HFFc6 (cell line): ENCODE results near the gene TP73. TPM values are rescaled to one million over a fixed set of nuclear protein-coding genes. Genes with fewer than 3 reads are reported as not detected.

Source experiments
- DNase-seq: peaks from one replicate; pipeline ENCODE4 v3.0.0-alpha.2; 2018
- H3K27ac Mint-ChIP-seq: 2 replicates; pipeline ENCODE4 v1.8.0; 2020; ENCODE audit warnings: mild to moderate bottlenecking, mixed read lengths
- H3K27me3 Mint-ChIP-seq: 2 replicates; pipeline ENCODE4 v1.8.0; 2021; ENCODE audit warnings: mild to moderate bottlenecking, moderate library complexity, mixed read lengths; ENCODE audit not compliant: insufficient read depth
- H3K36me3 Mint-ChIP-seq: 2 replicates; pipeline ENCODE4 v1.8.0; 2021; ENCODE audit warnings: low read depth, mixed read lengths
- H3K4me1 Mint-ChIP-seq: 2 replicates; pipeline ENCODE4 v1.8.0; 2020; ENCODE audit warnings: low read depth, mixed read lengths
- H3K4me3 Mint-ChIP-seq: 2 replicates; pipeline ENCODE4 v1.8.0; 2020; ENCODE audit warnings: mild to moderate bottlenecking, moderate library complexity, mixed read lengths
- H3K9me3 Mint-ChIP-seq: 2 replicates; pipeline ENCODE4 v1.8.0; 2020; ENCODE audit warnings: mild to moderate bottlenecking, mixed read lengths
- total RNA-seq, 6 experiments: library from RNA; stranded (reverse); fragmentation: NEBNext Ultra II Directional; extraction: Animal tissue kit (Norgen Biotek cat#: 25700); gene quantifications; 2 replicates in 1 of 6; 3 replicates in 5 of 6; pipeline ENCODE4 v1.2.3, GENCODE V29; 2021
- TF ChIP-seq, protein P1 (sequence below): fragments of 200-600 bp; sonication (generic); IDR thresholded peaks from 2 replicates; pipeline ENCODE4 v1.5.0; 2021; ENCODE audit warnings: antibody characterized with exemption, mild to moderate bottlenecking

The TP73 gene
- total RNA-seq, 6 experiments from 2014 or later = not detected

DNA sequence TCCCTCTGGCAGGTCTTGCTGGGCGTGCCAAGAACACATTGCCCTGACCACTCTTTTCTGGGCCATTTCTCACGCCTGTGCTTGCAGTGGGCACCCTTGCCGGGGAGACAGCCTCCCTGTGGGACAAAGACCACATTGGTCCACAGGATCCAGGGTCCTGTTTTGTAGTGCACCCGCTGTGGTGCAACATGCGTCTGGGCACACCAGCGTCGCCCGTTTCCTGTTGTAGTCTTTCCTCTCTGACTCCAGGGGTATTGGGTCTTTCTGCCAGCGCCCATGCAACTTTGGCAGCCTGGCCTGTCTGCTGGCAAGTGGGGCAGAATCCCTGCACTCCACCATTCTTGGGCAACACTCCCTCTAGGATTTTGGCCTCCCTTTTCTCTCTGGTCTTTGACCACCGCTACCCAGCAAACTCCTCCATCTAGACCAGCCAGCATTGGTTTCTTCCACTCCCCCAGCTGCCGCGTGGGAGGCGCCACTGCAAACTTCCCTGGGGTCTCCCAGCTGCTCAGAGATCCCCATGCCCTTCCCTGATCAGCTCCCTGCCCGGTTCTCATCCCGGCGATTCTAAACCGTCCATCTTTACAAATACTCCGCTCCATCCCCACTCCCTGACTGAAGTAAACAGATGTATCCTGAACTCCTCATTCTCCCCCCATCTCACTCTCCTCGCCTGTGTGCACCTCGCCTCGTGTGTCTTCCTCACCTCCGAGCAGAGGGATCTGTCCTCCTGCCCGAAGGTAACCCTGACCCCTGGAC, 28.7 kb upstream of the TP73 start:
- Mint-ChIP-seq H3K36me3 (peaks cover 4% of the 10 kb centered on the region; the same call in 1 of the 2 replicates), H3K4me1 (peaks cover 38% of the 10 kb centered on the region), H3K27me3 (peaks cover 2% of the 10 kb centered on the region; the same call in 1 of the 2 replicates), H3K27ac (peak overlapping the region; percentile 82), H3K9me3 (no peaks in the 10 kb centered on the region), H3K4me3 (peak overlapping the region; percentile 91)
- TF ChIP-seq, protein P1, sequence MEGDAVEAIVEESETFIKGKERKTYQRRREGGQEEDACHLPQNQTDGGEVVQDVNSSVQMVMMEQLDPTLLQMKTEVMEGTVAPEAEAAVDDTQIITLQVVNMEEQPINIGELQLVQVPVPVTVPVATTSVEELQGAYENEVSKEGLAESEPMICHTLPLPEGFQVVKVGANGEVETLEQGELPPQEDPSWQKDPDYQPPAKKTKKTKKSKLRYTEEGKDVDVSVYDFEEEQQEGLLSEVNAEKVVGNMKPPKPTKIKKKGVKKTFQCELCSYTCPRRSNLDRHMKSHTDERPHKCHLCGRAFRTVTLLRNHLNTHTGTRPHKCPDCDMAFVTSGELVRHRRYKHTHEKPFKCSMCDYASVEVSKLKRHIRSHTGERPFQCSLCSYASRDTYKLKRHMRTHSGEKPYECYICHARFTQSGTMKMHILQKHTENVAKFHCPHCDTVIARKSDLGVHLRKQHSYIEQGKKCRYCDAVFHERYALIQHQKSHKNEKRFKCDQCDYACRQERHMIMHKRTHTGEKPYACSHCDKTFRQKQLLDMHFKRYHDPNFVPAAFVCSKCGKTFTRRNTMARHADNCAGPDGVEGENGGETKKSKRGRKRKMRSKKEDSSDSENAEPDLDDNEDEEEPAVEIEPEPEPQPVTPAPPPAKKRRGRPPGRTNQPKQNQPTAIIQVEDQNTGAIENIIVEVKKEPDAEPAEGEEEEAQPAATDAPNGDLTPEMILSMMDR = no peak
- DNase-seq = no peak

DNA sequence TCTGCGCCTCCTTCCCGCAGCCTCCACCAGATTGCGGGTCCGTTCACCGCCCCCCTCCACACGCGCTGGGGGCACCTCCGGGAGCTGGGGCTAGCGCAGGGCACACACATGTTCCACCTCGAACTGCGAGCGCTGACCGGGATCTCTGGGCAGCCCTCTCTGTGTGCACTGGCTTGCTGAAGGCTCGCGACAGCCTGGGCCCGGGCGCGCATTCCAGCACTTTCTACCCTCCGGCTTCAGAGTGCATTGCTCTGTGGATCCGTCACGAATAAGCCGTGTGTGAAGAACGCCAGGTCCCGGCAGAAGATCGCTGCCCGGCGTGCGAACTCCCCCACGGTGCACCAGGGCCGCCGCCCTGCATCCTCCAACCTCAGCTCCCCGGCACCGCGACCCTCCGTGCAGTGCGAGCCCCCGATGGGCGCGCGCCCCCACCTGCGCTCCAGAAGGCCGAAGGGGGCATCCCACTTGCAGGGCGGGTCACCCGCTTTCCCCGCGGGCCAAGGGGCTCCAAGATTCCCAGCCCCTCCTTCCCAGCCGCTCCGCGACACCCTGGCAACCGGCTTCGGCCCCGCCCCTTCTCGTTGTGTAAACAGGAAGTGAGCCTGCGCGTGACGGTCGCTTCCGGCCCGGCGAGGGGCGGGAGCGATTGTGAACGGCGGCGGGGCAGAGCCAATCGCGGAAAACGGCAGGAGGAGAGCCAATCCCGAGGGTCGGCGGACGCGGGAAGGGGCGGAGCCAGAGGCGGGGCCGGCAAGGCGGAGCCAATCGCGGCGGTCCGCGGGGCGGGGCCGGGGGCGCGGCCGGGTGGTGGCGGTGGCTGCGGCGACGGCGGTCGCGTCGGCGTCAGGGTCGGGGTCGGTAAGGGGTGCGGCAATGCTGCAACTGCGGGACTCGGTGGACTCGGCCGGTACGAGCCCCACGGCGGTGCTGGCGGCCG, 27.8 kb upstream of the TP73 start, which contains the start of gene TPRG1L:
TPRG1L (plus strand) TSS at position 816 of the 937 bp plus-strand sequence; CDS start at position 874, 58 bp downstream.
- peaks cover 30% of the 10 kb centered on the region for H3K4me1 Mint-ChIP-seq
- H3K36me3 Mint-ChIP-seq = peaks cover 4% of the 10 kb centered on the region; the same call in 1 of the 2 replicates
- peaks cover 2% of the 10 kb centered on the region; the same call in 1 of the 2 replicates for H3K27me3 Mint-ChIP-seq
- peak within 1 kb of the TSS; percentile 82 for H3K27ac Mint-ChIP-seq
- H3K9me3 Mint-ChIP-seq = no peaks in the 10 kb centered on the region
- peak within 1 kb of the TSS; percentile 91 for H3K4me3 Mint-ChIP-seq
- peak; percentile 94 for DNase-seq
- TF ChIP-seq, protein P1 = no peak

DNA sequence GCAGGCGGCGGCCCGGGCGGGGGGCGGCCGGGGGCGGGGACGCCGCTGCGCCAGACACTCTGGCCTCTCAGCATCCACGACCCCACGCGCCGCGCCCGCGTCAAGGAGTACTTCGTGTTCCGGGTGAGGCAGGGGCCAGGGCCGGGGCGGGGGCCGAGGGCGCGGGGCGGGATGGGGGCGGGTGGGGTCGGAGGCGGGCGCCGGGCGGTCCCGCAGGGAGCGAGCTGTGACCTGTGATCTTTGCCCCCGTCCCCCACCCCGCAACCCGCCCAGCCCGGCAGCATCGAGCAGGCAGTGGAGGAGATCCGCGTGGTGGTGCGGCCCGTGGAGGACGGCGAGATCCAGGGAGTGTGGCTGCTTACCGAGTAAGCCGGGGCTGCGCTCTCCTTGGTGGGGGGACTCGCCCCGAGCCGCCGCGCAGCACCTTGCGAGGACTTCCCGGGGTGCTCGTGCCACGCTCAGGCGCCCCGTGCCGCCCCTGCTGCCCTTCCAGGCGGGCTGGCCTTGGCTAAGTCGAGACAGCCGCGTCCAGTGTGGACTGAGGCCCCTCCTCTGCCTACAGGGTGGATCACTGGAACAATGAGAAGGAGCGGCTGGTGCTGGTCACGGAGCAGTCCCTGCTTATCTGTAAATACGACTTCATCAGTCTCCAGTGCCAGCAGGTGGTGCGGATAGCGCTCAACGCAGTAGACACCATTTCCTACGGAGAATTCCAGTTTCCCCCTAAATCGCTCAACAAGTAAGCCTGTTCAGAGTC, 27.0 kb upstream of the TP73 start:
- TF ChIP-seq, protein P1 = peak; percentile 11; the same call in 1 of the 2 replicates
- Mint-ChIP-seq H3K36me3 (peaks cover 4% of the 10 kb centered on the region; the same call in 1 of the 2 replicates), H3K4me3 (peak overlapping the region; percentile 84), H3K4me1 (peaks cover 30% of the 10 kb centered on the region), H3K9me3 (no peaks in the 10 kb centered on the region), H3K27ac (peak overlapping the region; percentile 43; the same call in 1 of the 2 replicates), H3K27me3 (peaks cover 2% of the 10 kb centered on the region)
- peak; percentile 39 for DNase-seq

DNA sequence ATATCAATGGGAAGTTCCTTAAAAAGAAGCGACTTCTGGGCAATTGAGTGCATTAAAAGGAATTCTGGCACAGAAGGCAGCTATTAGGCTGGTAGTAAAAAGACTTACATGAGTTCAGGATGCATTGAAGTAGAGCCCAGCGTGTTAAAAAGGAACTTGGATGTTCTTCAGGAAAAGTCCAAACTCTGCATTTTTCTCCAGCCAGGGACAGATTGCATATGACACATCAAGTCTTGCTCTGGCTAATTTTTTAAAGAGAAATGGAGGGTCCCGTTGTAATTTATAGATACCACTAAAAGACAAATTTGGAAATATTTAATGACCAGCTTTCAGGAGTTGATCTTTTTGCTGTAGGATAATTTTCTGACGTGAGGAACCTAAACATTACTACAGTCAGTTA, 26.3 kb upstream of the TP73 start:
- Mint-ChIP-seq H3K9me3 (no peaks in the 10 kb centered on the region), H3K4me3 (peak overlapping the region; percentile 84), H3K4me1 (peaks cover 30% of the 10 kb centered on the region), H3K36me3 (peaks cover 4% of the 10 kb centered on the region; the same call in 1 of the 2 replicates), H3K27me3 (no peaks in the 10 kb centered on the region; the same call in none of the 2 replicates), H3K27ac (peak overlapping the region; percentile 43; the same call in 1 of the 2 replicates)
- DNase-seq = no peak
- TF ChIP-seq, protein P1 = no peak
